ENCODE data around the gene HLA-DOB. TPM values are rescaled to one million over a fixed set of nuclear protein-coding genes. Genes with fewer than 3 reads are reported as not detected.

Gene HLA-DOB
- total and polyA plus RNA-seq, 2 donors (not counting 3 experiments of a cell fraction or from before 2014, with no cell fraction given), result 0.46 to 0.54 TPM

GRCh38 chr6:32833664-32834063 is 16.9 kb upstream of the HLA-DOB start:
- ChIA-PET POLR2A (no interaction called here), CTCF (interaction anchor here (1.4 kb wide), 1 partner anchor 99 kb away, joined by 3 read pairs; no protein-coding TSS in a partner anchor)
- no peak for DNase-seq (ENCODE audit: low read depth, low spot score)
- intact Hi-C loops (cut with micrococcal nuclease) (no loop called here), dilution Hi-C loops (cut with MboI; ENCODE audit: extremely low pct_ligation_motif_present, low sequenced_read_pairs) (no loop called here)
- no peak for FAIRE-seq
- no peaks in the 10 kb centered on the region for H3K9me3 ChIP-seq (replicated peaks; ENCODE audit: control insufficient read depth, insufficient read depth, low read length)
- peaks cover 7% of the 10 kb centered on the region for H3K4me1 ChIP-seq (ENCODE audit: control insufficient read depth, extremely low read depth, insufficient read depth, low read length)
- H3K36me3 ChIP-seq (ENCODE audit: control insufficient read depth in 2 of 2, extremely low read depth in 1 of 2, insufficient read depth in 2 of 2, low read length in 2 of 2), result peaks cover 5 to 10% of the 10 kb centered on the region in 2 experiments
- BruUV-seq (replicated peaks), result no TSS peak
- H3K4me2 ChIP-seq (ENCODE audit: insufficient read depth, low read length), result no peak overlapping the region
- H3K79me2 ChIP-seq (ENCODE audit: control insufficient read depth, insufficient read depth, low read length), result peaks cover 9% of the 10 kb centered on the region
- no peaks in the 10 kb centered on the region for H3K9me1 ChIP-seq (replicated peaks; ENCODE audit: control insufficient read depth, extremely low read depth, insufficient read depth, low read length)
- no peaks in the 10 kb centered on the region for H4K20me1 ChIP-seq (replicated peaks; ENCODE audit: control insufficient read depth, extremely low read depth, insufficient read depth, low read length)
- no peak for TF ChIP-seq EZH2 (IDR thresholded peaks at IDR 0.05; ENCODE audit: borderline replicate concordance, low read depth, low read length, severe bottlenecking)
- no peak for TF ChIP-seq JUN (IDR thresholded peaks at IDR 0.05; ENCODE audit: borderline replicate concordance, insufficient read depth, insufficient read length, low read depth)
- no peak for TF ChIP-seq MAX (IDR thresholded peaks at IDR 0.05; ENCODE audit: insufficient read depth, insufficient read length)
- TF ChIP-seq POLR2AphosphoS5 (IDR thresholded peaks at IDR 0.05; ENCODE audit: insufficient read depth, low read depth, low read length), result no peak
- TF ChIP-seq FOS (IDR thresholded peaks at IDR 0.05; ENCODE audit: borderline replicate concordance, insufficient read depth, low read length), result no peak
- TF ChIP-seq MYC (IDR thresholded peaks at IDR 0.05; ENCODE audit: low read depth, low read length), result no peak
- TF ChIP-seq POLR2A (IDR thresholded peaks at IDR 0.05; ENCODE audit: low read depth, low read length), result no peak
- TF ChIP-seq GATA2 (IDR thresholded peaks at IDR 0.05; ENCODE audit: insufficient read depth, insufficient read length, low read depth, low read length), result no peak
- TF ChIP-seq CTCF (IDR thresholded peaks at IDR 0.05; ENCODE audit: extremely low read depth in 1 of 2, insufficient read depth in 1 of 2, low read depth in 1 of 2, low read length in 2 of 2), result no peak
- H3K9ac ChIP-seq (replicated peaks; ENCODE audit: extremely low read depth, insufficient read depth, low read length), result no peak overlapping the region
- H3K27me3 ChIP-seq (ENCODE audit: control insufficient read depth in 2 of 2, insufficient read depth in 2 of 2, low read length in 2 of 2), result no peaks in the 10 kb centered on the region
- no peak overlapping the region for H3K4me3 ChIP-seq (replicated peaks in 1 of 3; ENCODE audit: insufficient read depth in 1 of 3, low read depth in 1 of 3, low read length in 3 of 3)
- H3K27ac ChIP-seq (ENCODE audit: insufficient read depth, low read depth, low read length), result no peak overlapping the region
- H2AFZ ChIP-seq (ENCODE audit: low read depth, low read length), result no peak overlapping the region
